Smooth muscle cell (in vitro differentiated cells): ENCODE measurements around the gene IRAK2. TPM values are rescaled to one million over a fixed set of nuclear protein-coding genes. Genes with fewer than 3 reads are reported as not detected.

ENCODE experiments used
- DNase-seq: peaks from one replicate; lab custom pipeline; 2025; ENCODE audit not compliant: unreplicated experiment; lab: John Stamatoyannopoulos, UW
- H2AFZ ChIP-seq: fragments of 200-600 bp; sonication (generic); 2 replicates; pipeline ENCODE4 v1.6.0; 2016; ENCODE audit warnings: antibody characterized with exemption, low read depth, mild to moderate bottlenecking
- H3F3A ChIP-seq: fragments of 200-600 bp; sonication (generic); 2 replicates; pipeline ENCODE4 v1.6.0; 2017; ENCODE audit warnings: antibody characterized with exemption, low read depth
- H3K27ac ChIP-seq: fragments of 200-600 bp; sonication (generic); 2 replicates; pipeline ENCODE4 v1.5.1; 2016; ENCODE audit warnings: low read depth, mild to moderate bottlenecking
- H3K27me3 ChIP-seq: fragments of 200-600 bp; sonication (generic); 2 replicates; pipeline ENCODE4 v1.6.1; 2016; ENCODE audit warnings: low read depth, mild to moderate bottlenecking
- H3K36me3 ChIP-seq: fragments of 200-600 bp; sonication (generic); 2 replicates; pipeline ENCODE4 v1.5.1; 2016; ENCODE audit warnings: low read depth
- H3K4me1 ChIP-seq: fragments of 200-600 bp; sonication (generic); 2 replicates; pipeline ENCODE4 v1.5.1; 2016; ENCODE audit warnings: low read depth
- H3K4me2 ChIP-seq: fragments of 200-600 bp; sonication (generic); 2 replicates; pipeline ENCODE4 v1.6.0; 2016; ENCODE audit warnings: mild to moderate bottlenecking
- H3K4me3 ChIP-seq: fragments of 200-600 bp; sonication (generic); 2 replicates; pipeline ENCODE4 v1.5.1; 2016; ENCODE audit warnings: mild to moderate bottlenecking
- H3K79me2 ChIP-seq: fragments of 200-600 bp; sonication (generic); 2 replicates; pipeline ENCODE4 v1.6.0; 2016; ENCODE audit warnings: low read depth, mild to moderate bottlenecking
- H3K9ac ChIP-seq: fragments of 200-600 bp; sonication (generic); 2 replicates; pipeline ENCODE4 v1.6.0; 2016; ENCODE audit warnings: low read depth
- H3K9me3 ChIP-seq: fragments of 200-600 bp; sonication (generic); replicated peaks from 2 replicates; pipeline ENCODE4 v1.5.1; 2016; ENCODE audit warnings: low read depth
- H4K20me1 ChIP-seq: fragments of 200-600 bp; sonication (generic); 2 replicates; pipeline ENCODE4 v1.6.0; 2016; ENCODE audit warnings: low read depth
- CTCF ChIP-seq: fragments of 200-600 bp; sonication (generic); IDR thresholded peaks from 2 replicates; pipeline ENCODE4 v1.5.1; 2017; ENCODE audit warnings: borderline replicate concordance, mild to moderate bottlenecking, antibody characterized with exemption; ENCODE audit not compliant: insufficient read depth, poor library complexity, severe bottlenecking
- WGBS: methylation state at CpG from one replicate; pipeline ENCODE4 v1.1.7; 2016; ENCODE audit warnings: low lambda C conversion rate; 5-methylcytosine and 5-hydroxymethylcytosine counted together
- polyA plus RNA-seq: library from polyadenylated mRNA; unstranded; fragments of >200 nt; fragmentation: Nextera tagmentation; extraction: Ambion mirVana; gene quantifications from 2 replicates; pipeline ENCODE4 v1.2.1, GENCODE V29; 2016
- total RNA-seq: library from RNA; depleted of rRNA; stranded (reverse); fragments of >200 nt; gene quantifications from 2 replicates; pipeline ENCODE4 v1.2.3, GENCODE V29; 2014

IRAK2 gene
- total and polyA plus RNA-seq, 2 experiments from 2014 or later = 3.3 to 3.4 TPM

GRCh38 chr3:10189557-10190354 lies 25.0 kb downstream of the IRAK2 start:
- Histone ChIP-seq H3K9me3 (no peaks in the 10 kb centered on the region), H3K9ac (no peak overlapping the region), H4K20me1 (no peaks in the 10 kb centered on the region), H3K4me1 (peaks cover 17% of the 10 kb centered on the region), H3K79me2 (no peaks in the 10 kb centered on the region), H3K27me3 (no peaks in the 10 kb centered on the region), H3K4me3 (no peak overlapping the region), H2AFZ (no peak overlapping the region), H3K27ac (no peak overlapping the region), H3K36me3 (no peaks in the 10 kb centered on the region), H3F3A (peaks cover 25% of the 10 kb centered on the region), H3K4me2 (no peak overlapping the region)
- TF ChIP-seq CTCF = no peak
- DNase-seq = no peak
- WGBS = 95% methylated on average over 7 of the region's 7 CpGs

GRCh38 chr3:10192953-10193691 lies 28.4 kb downstream of the IRAK2 start:
- peak; percentile 59 for TF ChIP-seq CTCF
- H4K20me1 ChIP-seq = no peaks in the 10 kb centered on the region
- no peaks in the 10 kb centered on the region for H3K36me3 ChIP-seq

GRCh38 chr3:10193692-10194327 lies 29.1 kb downstream of the IRAK2 start:
- no peaks in the 10 kb centered on the region for H3K27me3 ChIP-seq
- peaks cover 16% of the 10 kb centered on the region for H3K4me1 ChIP-seq
- H4K20me1 ChIP-seq = no peaks in the 10 kb centered on the region
- TF ChIP-seq CTCF = no peak
- peaks cover 25% of the 10 kb centered on the region for H3F3A ChIP-seq
- H3K4me2 ChIP-seq = peak overlapping the region; percentile 15
- DNase-seq = no peak
- H3K36me3 ChIP-seq = no peaks in the 10 kb centered on the region
- no peak overlapping the region for H3K4me3 ChIP-seq
- no peaks in the 10 kb centered on the region for H3K79me2 ChIP-seq
- peak overlapping the region; percentile 99 for H3K27ac ChIP-seq
- H3K9me3 ChIP-seq = no peaks in the 10 kb centered on the region
- peak overlapping the region; percentile 38 for H2AFZ ChIP-seq
- peak overlapping the region; percentile 32 for H3K9ac ChIP-seq
- WGBS = 79% methylated on average over 14 of the region's 14 CpGs

More at GRCh38 chr3:10192953-10193691, 28.4 kb downstream of the IRAK2 start:
- Histone ChIP-seq H3K4me2 (peak overlapping the region; percentile 41), H3K4me3 (no peak overlapping the region), H3K79me2 (no peaks in the 10 kb centered on the region), H3F3A (peaks cover 25% of the 10 kb centered on the region), H3K27ac (peak overlapping the region; percentile 99), H3K4me1 (peaks cover 12% of the 10 kb centered on the region), H2AFZ (no peak overlapping the region), H3K9ac (peak overlapping the region; percentile 94), H3K9me3 (no peaks in the 10 kb centered on the region), H3K27me3 (no peaks in the 10 kb centered on the region)
- DNase-seq = no peak
- WGBS = 55% methylated on average over 12 of the region's 12 CpGs
